ENCODE measurements around the gene OR8A1. TPM values are rescaled to one million over a fixed set of nuclear protein-coding genes. Genes with fewer than 3 reads are reported as not detected.

The OR8A1 gene
- total and polyA plus RNA-seq, 4 donors, result not detected

- Histone ChIP-seq H3K4me1 (ENCODE audit: control insufficient read depth in 4 of 4, insufficient read depth in 4 of 4, low read length in 3 of 4) (no peaks in the 10 kb centered on the region), H3K9ac (ENCODE audit: low read depth in 1 of 2, low read length in 2 of 2) (no peak within 1 kb of the TSS), H3K27me3 (ENCODE audit: control insufficient read depth in 4 of 4, insufficient read depth in 4 of 4, low read length in 3 of 4) (peaks cover 0 to 2% (median 0%) of the 10 kb centered on the region in 4 donors), H3K4me3 (ENCODE audit: low read depth in 1 of 3, low read length in 3 of 3) (no peak within 1 kb of the TSS), H3K27ac (ENCODE audit: low read depth in 1 of 2, low read length in 2 of 2) (no peak within 1 kb of the TSS), H3K36me3 (ENCODE audit: control insufficient read depth in 4 of 4, insufficient read depth in 3 of 4, low read depth in 1 of 4, low read length in 3 of 4) (no peaks in the 10 kb centered on the region), H3K9me3 (ENCODE audit: control insufficient read depth in 4 of 4, low read length in 3 of 4) (no peaks in the 10 kb centered on the region)
- DNase-seq (ENCODE audit: low spot score), result no peak
- TF ChIP-seq FOXA1 (IDR thresholded peaks at IDR 0.05), result no peak
- no peak for TF ChIP-seq ZBTB33 (IDR thresholded peaks at IDR 0.05)
- TF ChIP-seq MAX (IDR thresholded peaks at IDR 0.05), result no peak
- TF ChIP-seq JUND (IDR thresholded peaks at IDR 0.05), result no peak
- TF ChIP-seq RAD21 (IDR thresholded peaks at IDR 0.05), result no peak
- no peak for TF ChIP-seq EGR1 (IDR thresholded peaks at IDR 0.05; ENCODE audit: low read depth in 2 of 2)
- no peak for TF ChIP-seq RXRA (IDR thresholded peaks at IDR 0.05)
- TF ChIP-seq SP1 (IDR thresholded peaks at IDR 0.05), result no peak
- TF ChIP-seq FOXA2 (IDR thresholded peaks at IDR 0.05), result no peak
- TF ChIP-seq HNF4A (conservative IDR thresholded peaks at IDR 0.05), result no peak
- TF ChIP-seq NR2F2 (IDR thresholded peaks at IDR 0.05), result no peak
- no peak for TF ChIP-seq GABPA (IDR thresholded peaks at IDR 0.05 in 1 of 2, conservative IDR thresholded peaks at IDR 0.05 in 1 of 2)
- TF ChIP-seq CTCF (IDR thresholded peaks at IDR 0.05; ENCODE audit: low read depth, low read length, missing input control), result no peak
- 81% methylated on average over 5 of the region's 5 CpGs for WGBS
These were observed 26.2 kb upstream of the OR8A1 start, which contains the start of gene OR8B12 for GRCh38 chr11:124543554-124543953. TSS of gene OR8B12 (minus strand) at chr11:124543654. CDS start at chr11:124543654, 0 bp downstream.

- TF ChIP-seq FOXA1 (IDR thresholded peaks at IDR 0.05) (no peak), ZBTB33 (IDR thresholded peaks at IDR 0.05) (no peak), JUND (IDR thresholded peaks at IDR 0.05) (no peak), HNF4G (IDR thresholded peaks at IDR 0.05) (no peak)
- Histone ChIP-seq H3K27me3 (ENCODE audit: control insufficient read depth in 4 of 4, insufficient read depth in 4 of 4, low read length in 3 of 4) (no peaks in the 10 kb centered on the region), H3K27ac (ENCODE audit: low read depth in 1 of 2, low read length in 2 of 2) (no peak overlapping the region), H3K4me1 (ENCODE audit: control insufficient read depth in 4 of 4, insufficient read depth in 4 of 4, low read length in 3 of 4) (no peaks in the 10 kb centered on the region), H3K9me3 (ENCODE audit: control insufficient read depth in 4 of 4, low read length in 3 of 4) (no peaks in the 10 kb centered on the region), H3K4me3 (ENCODE audit: low read depth in 1 of 3, low read length in 3 of 3) (no peak overlapping the region), H3K36me3 (ENCODE audit: control insufficient read depth in 4 of 4, insufficient read depth in 3 of 4, low read depth in 1 of 4, low read length in 3 of 4) (no peaks in the 10 kb centered on the region), H3K9ac (ENCODE audit: low read depth in 1 of 2, low read length in 2 of 2) (no peak overlapping the region)
- 77% methylated on average over 6 of the region's 6 CpGs for WGBS
- no peak for DNase-seq (ENCODE audit: low spot score)
These were observed 18.6 kb upstream of the OR8A1 start for GRCh38 chr11:124551189-124551588.
